CD14-positive monocyte (primary cell): ENCODE data around the gene GNAL. TPM values are rescaled to one million over a fixed set of nuclear protein-coding genes. Genes with fewer than 3 reads are reported as not detected.

Experiments used
- DNase-seq, 3 donors: peaks; one replicate each; pipeline ENCODE4 v3.0.0-alpha.2; 2011 to 2022
- H2AFZ ChIP-seq: 2 replicates; pipeline ENCODE4 v1.6.0; 2012; ENCODE audit warnings: mild to moderate bottlenecking, low read depth, low read length, inconsistent platforms; ENCODE audit not compliant: insufficient read depth, poor library complexity, severe bottlenecking
- H3K27ac ChIP-seq, 2 donors: 1 replicate in 1 of 2; 2 replicates in 1 of 2; pipeline ENCODE4 v1.5.1; 2012 to 2013; ENCODE audit warnings: low read length in 2 of 2, control low read depth in 1 of 2, inconsistent platforms in 1 of 2, low read depth in 1 of 2, mild to moderate bottlenecking in 1 of 2
- H3K27me3 ChIP-seq, 2 donors: one replicate each; pipeline versions ENCODE4 v1.6.0 to v1.6.1; 2011 to 2013; ENCODE audit warnings: low read length in 2 of 2; ENCODE audit not compliant: control insufficient read depth in 2 of 2, insufficient read depth in 2 of 2
- H3K36me3 ChIP-seq, 2 donors: replicated peaks in 1 of 2; 1 replicate in 1 of 2; 2 replicates in 1 of 2; pipeline versions ENCODE4 v1.5.1 to v1.6.1; 2012 to 2013; ENCODE audit warnings: low read length in 2 of 2, control low read depth in 1 of 2, inconsistent platforms in 1 of 2, mild to moderate bottlenecking in 1 of 2; ENCODE audit not compliant: insufficient read depth in 2 of 2, control insufficient read depth in 1 of 2
- H3K4me1 ChIP-seq, 2 donors: 1 replicate in 1 of 2; 2 replicates in 1 of 2; pipeline versions ENCODE4 v1.5.1 to v1.6.1; 2012 to 2013; ENCODE audit warnings: low read length in 2 of 2, control low read depth in 1 of 2, inconsistent platforms in 1 of 2, mild to moderate bottlenecking in 1 of 2, moderate library complexity in 1 of 2; ENCODE audit not compliant: insufficient read depth in 2 of 2, control insufficient read depth in 1 of 2
- H3K4me2 ChIP-seq: replicated peaks from 2 replicates; pipeline ENCODE3; 2012; ENCODE audit warnings: low read length, moderate library complexity, mild to moderate bottlenecking; ENCODE audit not compliant: poor library complexity, severe bottlenecking; ENCODE audit errors: extremely low read depth
- H3K4me3 ChIP-seq, 3 experiments: fragments of 200-600 bp in 1 of 3; sonication (generic) in 1 of 3; replicated peaks in 1 of 3; 1 replicate in 2 of 3; 2 replicates in 1 of 3; pipeline ENCODE4 v1.5.1; 2011 to 2013; ENCODE audit warnings: low read length in 3 of 3, mild to moderate bottlenecking in 3 of 3, control low read depth in 2 of 3, low read depth in 2 of 3, inconsistent platforms in 1 of 3, moderate library complexity in 1 of 3
- H3K79me2 ChIP-seq: 2 replicates; pipeline ENCODE4 v1.6.0; 2012; ENCODE audit warnings: mild to moderate bottlenecking, control low read depth, inconsistent platforms, low read length, moderate library complexity; ENCODE audit not compliant: insufficient read depth
- H3K9ac ChIP-seq: 2 replicates; pipeline ENCODE4 v1.6.0; 2017; ENCODE audit warnings: low read length, mild to moderate bottlenecking; ENCODE audit not compliant: insufficient read depth, poor library complexity, severe bottlenecking
- H3K9me3 ChIP-seq, 2 donors: replicated peaks in 1 of 2; 1 replicate in 1 of 2; 2 replicates in 1 of 2; pipeline versions ENCODE4 v1.5.1 to v1.6.1; 2012 to 2013; ENCODE audit warnings: low read length in 2 of 2, control low read depth in 1 of 2; ENCODE audit not compliant: control insufficient read depth in 1 of 2, insufficient read depth in 1 of 2
- H4K20me1 ChIP-seq: 2 replicates; pipeline ENCODE4 v1.6.0; 2012; ENCODE audit warnings: mild to moderate bottlenecking, low read length, control low read depth, moderate library complexity; ENCODE audit not compliant: insufficient read depth
- H3K27ac Mint-ChIP-seq, 7 donors: one replicate each; pipeline ENCODE4 v1.8.0; 2020; ENCODE audit warnings: mild to moderate bottlenecking in 7 of 7, mixed read lengths in 7 of 7, moderate library complexity in 6 of 7, inconsistent platforms in 2 of 7
- H3K27me3 Mint-ChIP-seq, 3 donors: one replicate each; pipeline ENCODE4 v1.8.0; 2021 to 2022; ENCODE audit warnings: low read depth in 3 of 3, mild to moderate bottlenecking in 3 of 3, mixed read lengths in 3 of 3, moderate library complexity in 3 of 3, inconsistent platforms in 1 of 3
- H3K36me3 Mint-ChIP-seq, 2 donors: one replicate each; pipeline ENCODE4 v1.8.0; 2020; ENCODE audit warnings: mixed read lengths in 2 of 2, inconsistent platforms in 1 of 2, mild to moderate bottlenecking in 1 of 2
- H3K4me1 Mint-ChIP-seq: one replicate; pipeline ENCODE4 v1.8.0; 2020; ENCODE audit warnings: mild to moderate bottlenecking, mixed read lengths
- H3K4me3 Mint-ChIP-seq, 2 donors: one replicate each; pipeline ENCODE4 v1.8.0; 2020; ENCODE audit warnings: mild to moderate bottlenecking in 2 of 2, mixed read lengths in 2 of 2, moderate library complexity in 1 of 2
- H3K9me3 Mint-ChIP-seq, 7 donors: one replicate each; pipeline ENCODE4 v1.8.0; 2020 to 2022; ENCODE audit warnings: mixed read lengths in 7 of 7, mild to moderate bottlenecking in 6 of 7, moderate library complexity in 6 of 7, inconsistent platforms in 2 of 7
- CTCF ChIP-seq: fragments of 200-600 bp; IDR thresholded peaks from one replicate; pipeline ENCODE4 v1.8.0; 2022; ENCODE audit warnings: antibody characterized with exemption, mild to moderate bottlenecking
- WGBS: methylation state at CpG from one replicate; pipeline ENCODE4 v1.1.5; 2013; ENCODE audit warnings: missing lambda C conversion rate; ENCODE audit not compliant: insufficient coverage; 5-methylcytosine and 5-hydroxymethylcytosine counted together
- intact Hi-C, 2 donors: fragments of 100-400 bp; cut with micrococcal nuclease; formaldehyde crosslinking; loops; one replicate each; pipeline versions ENCODE4 v1.15.0 to v1.15.1; 2023
- polyA plus RNA-seq, 3 donors: library from polyadenylated mRNA; depleted of rRNA in 1 of 3; unstranded in 2 of 3; stranded (reverse) in 1 of 3; fragments of 300-500 nt in 2 of 3; fragments of >200 nt in 1 of 3; fragmentation: Illumina TruSeq in 2 of 3; gene quantifications; 1 replicate in 2 of 3; 2 replicates in 1 of 3; pipeline ENCODE4 v1.2.3, GENCODE V29; 2012 to 2021

Gene GNAL
- polyA plus RNA-seq, 3 donors, result 0.01 to 0.03 TPM; not detected in 1

- no peaks in the 10 kb centered on the region for H3K9me3 ChIP-seq
- H3K9ac ChIP-seq, result no peak overlapping the region
- 93% methylated on average over 6 of the region's 6 CpGs for WGBS
- no peak overlapping the region for H3K4me3 ChIP-seq
- H3K27me3 ChIP-seq, result no peaks in the 10 kb centered on the region
- intact Hi-C loops, result no loop called here
- H3K27ac Mint-ChIP-seq, result peak overlapping the region in 1 of 7 donors; percentile 33
- H3K9me3 Mint-ChIP-seq, result no peaks in the 10 kb centered on the region
- peaks cover 0 to 20% (median 10%) of the 10 kb centered on the region in 3 donors for H3K27me3 Mint-ChIP-seq
- TF ChIP-seq CTCF, result no peak
- no peak overlapping the region for H2AFZ ChIP-seq
- DNase-seq, result no peak
- H3K79me2 ChIP-seq, result no peaks in the 10 kb centered on the region
- H3K27ac ChIP-seq, result no peak overlapping the region
- H3K4me3 Mint-ChIP-seq, result no peak overlapping the region
- H3K4me2 ChIP-seq, result no peak overlapping the region
- H4K20me1 ChIP-seq, result no peaks in the 10 kb centered on the region
- no peaks in the 10 kb centered on the region for H3K36me3 Mint-ChIP-seq
- no peaks in the 10 kb centered on the region for H3K36me3 ChIP-seq
- no peaks in the 10 kb centered on the region for H3K4me1 Mint-ChIP-seq
- H3K4me1 ChIP-seq, result no peaks in the 10 kb centered on the region
Observed at GRCh38 chr18:11767329-11767728, 78.3 kb downstream of the GNAL start.

- Mint-ChIP-seq H3K27ac (no peak overlapping the region), H3K9me3 (peaks cover 0 to 2% (median 0%) of the 10 kb centered on the region in 7 donors), H3K4me1 (no peaks in the 10 kb centered on the region), H3K36me3 (no peaks in the 10 kb centered on the region), H3K27me3 (peaks cover 0 to 20% (median 10%) of the 10 kb centered on the region in 3 donors), H3K4me3 (no peak overlapping the region)
- Histone ChIP-seq H3K79me2 (no peaks in the 10 kb centered on the region), H3K4me1 (no peaks in the 10 kb centered on the region), H3K4me2 (no peak overlapping the region), H3K27me3 (no peaks in the 10 kb centered on the region), H3K36me3 (no peaks in the 10 kb centered on the region), H2AFZ (no peak overlapping the region), H3K4me3 (no peak overlapping the region), H3K9me3 (no peaks in the 10 kb centered on the region), H3K9ac (no peak overlapping the region), H4K20me1 (no peaks in the 10 kb centered on the region), H3K27ac (no peak overlapping the region)
- intact Hi-C loops, result no loop called here
- no CpG with 5 or more reads among the region's 4 CpGs for WGBS
- TF ChIP-seq CTCF, result no peak
- DNase-seq, result no peak
Observed at GRCh38 chr18:11767935-11768334, 78.9 kb downstream of the GNAL start.
